ENCODE measurements around the gene MIF4GD. TPM values are rescaled to one million over a fixed set of nuclear protein-coding genes. Genes with fewer than 3 reads are reported as not detected.

The MIF4GD gene
- total RNA-seq, 1 experiment from 2014 or later: 21.6 TPM

- TF ChIP-seq ERG (CRISPR knock-in tag; IDR thresholded peaks at IDR 0.05) (no peak), PRDM15 (CRISPR knock-in tag; IDR thresholded peaks at IDR 0.05) (no peak), ZNF532 (CRISPR knock-in tag; IDR thresholded peaks at IDR 0.05; ENCODE audit: borderline replicate concordance) (no peak), ZNF425 (CRISPR knock-in tag; conservative IDR thresholded peaks at IDR 0.05) (no peak), USF2 (CRISPR knock-in tag; IDR thresholded peaks at IDR 0.05) (peak; percentile 67), SP1 (CRISPR knock-in tag; conservative IDR thresholded peaks at IDR 0.05) (peak; percentile 77; the same call in 1 of the 2 replicates), TEAD1 (CRISPR knock-in tag; IDR thresholded peaks at IDR 0.05) (0 out of 2 replicates have a peak, but pooled peaks have one; percentile 9), ATF2 (CRISPR knock-in tag; IDR thresholded peaks at IDR 0.05; ENCODE audit: borderline replicate concordance, low read depth) (no peak), ZNF121 (CRISPR knock-in tag; IDR thresholded peaks at IDR 0.05) (no peak), FOXP1 (CRISPR knock-in tag; IDR thresholded peaks at IDR 0.05; ENCODE audit: borderline replicate concordance) (peak; percentile 90; the same call in 1 of the 2 replicates), ATF1 (CRISPR knock-in tag; IDR thresholded peaks at IDR 0.05) (no peak), E2F5 (CRISPR knock-in tag; IDR thresholded peaks at IDR 0.05) (peak; percentile 84; the same call in 1 of the 2 replicates), NR3C1 (CRISPR knock-in tag; conservative IDR thresholded peaks at IDR 0.05; ENCODE audit: low read depth) (0 out of 2 replicates have a peak, but pooled peaks have one; percentile 71), ARID4B (CRISPR knock-in tag; IDR thresholded peaks at IDR 0.05; ENCODE audit: borderline replicate concordance) (peak; percentile 80), ZNF232 (CRISPR knock-in tag; IDR thresholded peaks at IDR 0.05) (0 out of 2 replicates have a peak, but pooled peaks have one; percentile 26)
These were observed 18.2 kb upstream of the MIF4GD start, which contains the start of gene SLC25A19 (continued) for GRCh38 chr17:75289115-75289831.
